Activated T-helper 1 cell treated with anti-CD3 and anti-CD28 coated beads, Interleukin-12 subunit alpha, Interleukin-12 subunit beta, Interleukin-2, Interleukin-4 antibody, amounts not matched to agents 30 ng/mL and 10 ng/mL and 1 ng/mL, durations not matched to agents 14 hours and 24 hours and 36 hours (primary cell): ENCODE data around the gene GHSR. TPM values are rescaled to one million over a fixed set of nuclear protein-coding genes. Genes with fewer than 3 reads are reported as not detected.

Experiments used
- DNase-seq: peaks from one replicate; pipeline ENCODE4 v3.0.0; 2021; ENCODE audit warnings: low spot score
- H3K27ac Mint-ChIP-seq: one replicate; pipeline ENCODE4 v1.8.0; 2021; ENCODE audit warnings: mild to moderate bottlenecking, mixed read lengths
- H3K27me3 Mint-ChIP-seq: one replicate; pipeline ENCODE4 v1.8.0; 2022; ENCODE audit warnings: mild to moderate bottlenecking, moderate library complexity, mixed read lengths; ENCODE audit not compliant: insufficient read depth
- H3K36me3 Mint-ChIP-seq: one replicate; pipeline ENCODE4 v1.8.0; 2021; ENCODE audit warnings: low read depth, mixed read lengths
- H3K4me1 Mint-ChIP-seq: one replicate; pipeline ENCODE4 v1.8.0; 2021; ENCODE audit warnings: low read depth, mixed read lengths
- H3K4me3 Mint-ChIP-seq: one replicate; pipeline ENCODE4 v1.8.0; 2021; ENCODE audit warnings: mild to moderate bottlenecking, moderate library complexity, mixed read lengths
- H3K9me3 Mint-ChIP-seq: one replicate; pipeline ENCODE4 v1.8.0; 2021; ENCODE audit warnings: mixed read lengths
- intact Hi-C: fragments of 100-400 bp; cut with micrococcal nuclease; formaldehyde crosslinking; loops from one replicate; pipeline ENCODE4 v1.15.1; 2024
- total RNA-seq: library from RNA; stranded (reverse); gene quantifications from 2 replicates; pipeline ENCODE4 v1.2.3, GENCODE V29; 2022

GHSR gene
- total RNA-seq, 1 donor from 2014 or later = not detected

DNA sequence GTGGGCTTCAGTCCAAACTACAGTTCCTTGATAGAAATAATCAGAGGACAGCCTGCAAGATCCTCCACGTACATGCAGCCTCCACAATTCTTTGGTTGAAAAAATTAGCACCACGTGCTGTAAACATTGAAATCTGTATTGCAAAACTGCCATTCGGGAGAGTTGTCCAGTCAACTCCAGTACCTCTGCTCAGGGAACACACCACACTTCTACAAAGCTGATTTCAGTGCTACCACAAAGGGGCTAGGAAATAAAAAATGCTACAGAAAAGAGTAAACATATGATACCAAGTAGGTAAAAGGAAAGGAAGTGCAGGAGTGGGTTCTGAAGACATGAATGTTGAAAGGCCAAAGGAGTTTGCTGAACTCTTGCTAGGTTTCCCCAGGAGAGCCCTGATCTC lies 40.4 kb downstream of the GHSR start:
- intact Hi-C loops = no loop called here
- H3K4me1 Mint-ChIP-seq = no peaks in the 10 kb centered on the region

DNA sequence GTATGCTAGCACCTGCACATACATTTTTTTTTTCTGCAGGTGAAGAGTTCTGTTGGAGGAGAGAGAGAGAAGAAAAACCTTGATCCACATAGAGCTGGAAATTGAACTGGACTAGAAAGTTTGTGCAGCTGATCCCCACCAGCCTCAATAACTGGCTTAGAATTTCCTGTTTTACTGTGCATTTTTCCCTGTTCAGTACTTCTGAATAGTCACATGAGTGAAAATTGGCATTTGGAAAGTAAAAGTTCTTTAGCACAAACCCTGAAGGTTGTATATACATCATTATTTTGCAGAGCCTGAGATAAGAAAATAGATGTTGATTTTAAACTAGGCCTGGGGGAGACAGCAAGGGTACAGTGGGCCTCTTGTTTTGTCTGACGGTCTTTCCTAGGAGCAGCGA lies 42.3 kb downstream of the GHSR start:
- Mint-ChIP-seq H3K4me3 (no peak overlapping the region), H3K27ac (no peak overlapping the region), H3K27me3 (no peaks in the 10 kb centered on the region), H3K4me1 (no peaks in the 10 kb centered on the region), H3K9me3 (peaks cover 4% of the 10 kb centered on the region), H3K36me3 (peaks cover 7% of the 10 kb centered on the region)
- no peak for DNase-seq
- intact Hi-C loops = no loop called here

More for the DNA sequence above, 40.4 kb downstream of the GHSR start:
- Mint-ChIP-seq H3K36me3 (no peaks in the 10 kb centered on the region), H3K27ac (no peak overlapping the region), H3K4me3 (no peak overlapping the region), H3K27me3 (no peaks in the 10 kb centered on the region), H3K9me3 (no peaks in the 10 kb centered on the region)
- no peak for DNase-seq

DNA sequence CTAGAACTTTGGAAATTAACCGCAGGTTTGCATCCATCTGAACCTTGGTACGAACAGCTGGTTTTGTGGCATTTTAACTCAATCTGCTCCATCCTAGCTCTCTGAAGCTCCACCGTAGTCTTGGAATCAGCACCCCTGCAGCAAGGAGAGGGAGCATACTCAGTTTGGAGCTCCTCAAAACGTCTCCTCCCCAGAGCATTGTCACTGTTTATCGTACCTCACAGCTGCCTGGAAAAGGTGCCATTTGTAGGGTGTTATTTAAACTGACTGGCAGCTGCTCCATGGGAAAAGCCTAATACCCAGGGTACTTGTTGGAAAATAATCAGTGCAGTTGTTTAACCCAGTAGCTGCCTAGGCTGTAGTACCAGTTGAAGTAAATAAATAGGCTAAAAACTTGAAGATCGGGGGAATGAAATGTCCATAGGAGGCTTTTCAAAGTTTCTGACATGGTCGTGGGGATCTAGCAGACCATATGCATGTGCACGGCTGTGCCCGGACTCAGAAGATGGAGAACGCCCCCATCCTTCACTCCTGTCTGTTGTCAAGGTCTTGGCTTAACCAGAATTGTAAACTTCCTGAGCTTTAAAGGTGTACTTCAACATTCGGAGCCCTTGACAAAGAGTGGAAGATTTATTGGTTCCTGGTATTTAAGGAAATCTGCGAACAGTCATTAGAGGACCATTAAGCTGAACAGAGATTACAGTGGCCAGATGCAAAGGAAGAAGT lies 43.9 kb downstream of the GHSR start:
- Mint-ChIP-seq H3K4me3 (no peak overlapping the region), H3K36me3 (peaks cover 7% of the 10 kb centered on the region), H3K27me3 (no peaks in the 10 kb centered on the region), H3K4me1 (no peaks in the 10 kb centered on the region), H3K9me3 (peaks cover 4% of the 10 kb centered on the region), H3K27ac (no peak overlapping the region)
- intact Hi-C loops = no loop called here
- DNase-seq = no peak

DNA sequence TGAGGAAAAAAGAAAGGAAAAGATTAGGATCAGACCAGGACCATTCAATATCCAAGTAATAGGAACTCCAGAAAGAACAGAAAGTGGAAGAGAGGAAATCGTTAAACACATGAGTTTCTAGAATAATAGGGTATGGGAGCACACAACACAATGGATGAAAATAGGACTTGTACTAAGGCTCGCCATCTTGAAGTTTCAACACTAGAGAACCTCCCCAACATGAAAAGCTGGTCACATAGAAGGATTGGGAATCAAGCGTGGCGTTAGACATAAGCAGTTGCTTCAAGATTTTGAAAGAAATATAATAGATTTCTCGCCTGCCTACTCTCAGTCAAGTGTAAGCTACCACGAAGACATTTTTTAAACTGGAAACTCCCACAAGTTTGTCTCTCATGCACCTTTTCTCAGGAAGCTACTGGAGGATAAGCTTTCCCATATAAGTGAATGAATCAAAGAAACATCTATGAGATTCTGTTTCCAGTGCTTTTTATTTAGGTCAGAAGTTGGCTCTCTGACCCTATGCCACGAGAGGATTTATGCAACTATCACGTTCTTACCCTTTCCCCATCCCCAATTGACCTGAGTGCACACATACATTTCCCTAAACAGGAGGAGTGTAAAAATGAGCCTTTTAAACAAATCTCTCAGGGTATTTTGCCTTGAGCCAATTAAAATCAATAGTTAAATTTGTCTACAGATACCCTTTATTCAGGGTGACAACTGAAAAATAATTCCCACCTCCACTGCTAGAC lies 45.2 kb downstream of the GHSR start:
- intact Hi-C loops = no loop called here
- Mint-ChIP-seq H3K4me3 (no peak overlapping the region), H3K27me3 (no peaks in the 10 kb centered on the region), H3K9me3 (peaks cover 4% of the 10 kb centered on the region), H3K27ac (no peak overlapping the region), H3K36me3 (peaks cover 7% of the 10 kb centered on the region), H3K4me1 (no peaks in the 10 kb centered on the region)
- DNase-seq = no peak

DNA sequence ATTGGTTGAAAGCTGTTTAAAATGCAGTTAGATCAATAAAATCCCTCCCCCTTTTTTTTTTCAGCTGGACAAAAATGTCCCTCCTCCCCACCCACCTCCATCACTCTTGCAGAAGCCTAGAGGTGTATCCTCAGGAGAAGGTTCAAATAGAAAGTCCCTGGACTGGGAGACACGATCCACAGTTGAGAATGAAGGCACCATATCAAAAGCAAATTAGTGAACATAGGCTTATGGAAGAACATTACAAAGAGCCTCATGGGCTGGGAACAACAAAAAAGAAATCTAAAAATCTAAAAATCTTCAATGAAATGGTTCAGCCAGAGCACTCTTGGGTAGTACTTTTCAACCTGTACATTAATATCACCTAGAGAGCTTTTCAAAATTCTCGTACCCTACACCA lies 46.2 kb downstream of the GHSR start:
- Mint-ChIP-seq H3K27ac (no peak overlapping the region), H3K4me1 (no peaks in the 10 kb centered on the region), H3K27me3 (no peaks in the 10 kb centered on the region), H3K9me3 (peaks cover 4% of the 10 kb centered on the region), H3K36me3 (peaks cover 7% of the 10 kb centered on the region), H3K4me3 (no peak overlapping the region)
- intact Hi-C loops = no loop called here
- DNase-seq = no peak

DNA sequence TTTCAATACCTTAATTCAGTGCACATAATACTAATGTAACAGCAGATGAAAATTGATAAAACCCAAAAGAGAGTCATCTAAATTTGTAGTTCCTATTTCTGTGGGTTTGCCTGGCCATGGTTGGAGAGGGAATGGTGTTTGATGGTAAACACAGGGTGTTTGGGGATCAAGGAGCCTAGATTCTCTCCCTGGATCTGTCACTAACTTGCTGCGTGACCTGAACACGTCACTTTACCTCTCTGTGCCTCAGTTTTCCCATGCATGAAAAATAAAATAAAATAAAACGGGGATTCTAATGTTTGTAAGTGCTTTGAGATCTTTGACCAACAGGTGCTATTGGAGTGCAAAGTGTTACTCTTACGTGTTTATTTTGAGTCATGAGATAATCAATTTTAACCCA lies 49.8 kb downstream of the GHSR start:
- Mint-ChIP-seq H3K4me1 (no peaks in the 10 kb centered on the region), H3K27me3 (no peaks in the 10 kb centered on the region), H3K27ac (no peak overlapping the region), H3K4me3 (no peak overlapping the region), H3K9me3 (peaks cover 4% of the 10 kb centered on the region), H3K36me3 (peaks cover 7% of the 10 kb centered on the region)
- intact Hi-C loops = no loop called here
- no peak for DNase-seq

DNA sequence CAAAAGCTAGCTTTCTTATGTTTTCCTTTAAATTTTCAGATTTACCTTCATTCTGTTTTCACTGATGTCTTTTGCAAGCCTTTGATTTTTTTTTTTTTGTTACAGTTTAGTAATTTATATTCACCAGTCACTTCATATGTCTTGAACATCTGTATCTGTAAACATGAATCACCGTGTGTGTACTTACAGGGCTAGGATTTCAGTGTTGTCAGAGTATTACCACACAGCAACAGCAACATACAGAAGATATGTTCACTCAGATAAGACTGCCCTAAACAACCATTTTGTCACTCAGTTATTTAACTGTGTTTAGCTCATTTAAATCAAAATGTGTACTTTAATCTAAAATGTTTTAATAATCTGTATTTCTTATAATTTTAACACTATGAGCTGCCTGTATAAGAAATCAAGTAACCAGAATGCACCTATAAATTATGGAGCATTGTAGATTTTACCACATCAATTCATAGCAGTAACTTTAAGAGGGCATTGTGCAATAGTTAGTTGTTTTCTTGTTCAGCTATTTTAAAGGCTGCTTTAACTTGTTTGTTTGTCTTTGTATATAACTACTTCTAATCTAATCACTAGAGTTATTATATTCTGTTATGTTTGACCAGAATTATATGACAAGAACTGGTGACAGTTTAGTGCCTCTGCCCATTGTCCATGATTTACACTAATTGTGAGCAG lies 50.4 kb downstream of the GHSR start:
- no peak for DNase-seq
- Mint-ChIP-seq H3K4me3 (no peak overlapping the region), H3K4me1 (no peaks in the 10 kb centered on the region), H3K36me3 (peaks cover 10% of the 10 kb centered on the region), H3K27ac (no peak overlapping the region), H3K9me3 (peaks cover 4% of the 10 kb centered on the region), H3K27me3 (no peaks in the 10 kb centered on the region)
- intact Hi-C loops = no loop called here

DNA sequence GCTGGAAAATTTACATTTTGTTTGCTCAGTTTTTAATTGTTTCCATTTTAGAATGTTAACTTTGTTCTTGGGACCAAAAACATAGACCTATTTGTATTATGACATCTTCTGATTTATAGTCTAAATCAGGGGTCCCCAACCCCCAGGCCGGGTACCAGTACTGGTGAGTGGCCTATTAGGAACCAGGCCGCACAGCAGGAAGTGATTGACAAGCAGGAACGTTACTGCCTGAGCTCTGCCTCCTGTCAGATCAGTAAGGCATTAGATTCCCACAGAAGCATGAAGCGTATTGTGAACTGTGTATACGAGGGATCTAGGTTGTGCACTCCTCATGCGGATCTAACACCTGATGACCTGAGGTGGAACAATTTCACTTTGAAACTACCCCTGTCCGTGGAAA lies 51.9 kb downstream of the GHSR start:
- Mint-ChIP-seq H3K27ac (no peak overlapping the region), H3K9me3 (peaks cover under 1% of the 10 kb centered on the region), H3K4me3 (no peak overlapping the region), H3K36me3 (peaks cover 4% of the 10 kb centered on the region), H3K4me1 (no peaks in the 10 kb centered on the region), H3K27me3 (no peaks in the 10 kb centered on the region)
- intact Hi-C loops = no loop called here
- no peak for DNase-seq

DNA sequence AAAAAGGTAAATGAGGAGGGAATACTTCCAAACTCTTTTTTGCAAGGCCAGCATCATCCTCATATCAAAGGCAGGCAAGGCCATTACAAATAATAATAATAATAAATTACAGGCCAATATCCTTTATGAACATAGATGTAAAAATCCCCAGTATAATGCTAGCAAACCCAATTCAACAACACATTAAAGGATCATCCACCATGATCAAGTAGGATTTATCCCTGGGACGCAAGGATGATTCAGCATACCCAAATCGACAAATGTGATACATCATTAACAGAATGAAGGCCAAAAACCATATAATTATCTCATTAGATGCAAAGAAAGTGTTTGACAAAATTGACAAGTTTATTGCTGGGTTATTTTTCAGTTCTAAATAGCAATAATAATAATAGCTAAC lies 53.6 kb downstream of the GHSR start:
- Mint-ChIP-seq H3K27ac (no peak overlapping the region), H3K27me3 (no peaks in the 10 kb centered on the region)
- DNase-seq = no peak

More for the DNA sequence above, 53.6 kb downstream of the GHSR start:
- intact Hi-C loops = no loop called here
- Mint-ChIP-seq H3K9me3 (no peaks in the 10 kb centered on the region), H3K4me3 (no peak overlapping the region), H3K36me3 (peaks cover 3% of the 10 kb centered on the region), H3K4me1 (no peaks in the 10 kb centered on the region)

Other genes with a start within 250 kb of the GHSR start
- gene TNFSF10, start 75.0 kb upstream of the GHSR start, total RNA-seq = 119 and 123 TPM in 2 replicates